Osteoblast (primary cell): Measurements from ENCODE around the gene MYO18B. TPM values are rescaled to one million over a fixed set of nuclear protein-coding genes. Genes with fewer than 3 reads are reported as not detected.

Experiments used
- DNase-seq: peaks from one replicate; pipeline ENCODE4 v3.0.0; 2011; ENCODE audit warnings: low spot score, mixed read lengths; ENCODE audit not compliant: insufficient read length; ENCODE audit errors: missing footprints
- H2AFZ ChIP-seq: 2 replicates; pipeline ENCODE4 v1.6.0; 2011; ENCODE audit warnings: mild to moderate bottlenecking, low read length
- H3K27ac ChIP-seq: 2 replicates; pipeline ENCODE4 v1.5.1; 2011; ENCODE audit warnings: mild to moderate bottlenecking, low read depth, low read length, moderate library complexity
- H3K27me3 ChIP-seq: 2 replicates; pipeline ENCODE4 v1.6.0; 2012; ENCODE audit warnings: mild to moderate bottlenecking, control low read depth, inconsistent platforms, low read length, moderate library complexity; ENCODE audit not compliant: insufficient read depth
- H3K36me3 ChIP-seq: 2 replicates; pipeline ENCODE4 v1.5.1; 2011; ENCODE audit warnings: mild to moderate bottlenecking, low read length, control low read depth, moderate library complexity; ENCODE audit not compliant: insufficient read depth
- H3K4me1 ChIP-seq: 2 replicates; pipeline ENCODE4 v1.5.1; 2011; ENCODE audit warnings: mild to moderate bottlenecking, low read length, control low read depth, moderate library complexity; ENCODE audit not compliant: insufficient read depth
- H3K4me2 ChIP-seq: 2 replicates; pipeline ENCODE4 v1.6.0; 2011; ENCODE audit warnings: mild to moderate bottlenecking, low read length; ENCODE audit not compliant: insufficient read depth
- H3K4me3 ChIP-seq: fragments of 200-600 bp; sonication (generic); 3 replicates; pipeline ENCODE4 v1.5.1; 2012; ENCODE audit warnings: mild to moderate bottlenecking, low read length, inconsistent platforms; ENCODE audit not compliant: insufficient read depth
- H3K79me2 ChIP-seq: 2 replicates; pipeline ENCODE4 v1.6.0; 2012; ENCODE audit warnings: mild to moderate bottlenecking, low read length, control low read depth, inconsistent platforms; ENCODE audit not compliant: insufficient read depth
- H3K9me3 ChIP-seq: 2 replicates; pipeline ENCODE4 v1.5.1; 2011; ENCODE audit warnings: low read depth, low read length, control low read depth
- H4K20me1 ChIP-seq: 2 replicates; pipeline ENCODE4 v1.6.0; 2012; ENCODE audit warnings: mild to moderate bottlenecking, low read length, control low read depth; ENCODE audit not compliant: insufficient read depth
- total RNA-seq: library from RNA; depleted of rRNA; stranded (reverse); fragments of >200 nt; gene quantifications from 2 replicates; pipeline ENCODE4 v1.2.3, GENCODE V29; 2012
- TF ChIP-seq, protein P1 (sequence below): IDR thresholded peaks from 2 replicates; pipeline ENCODE4 v1.5.1; 2011; ENCODE audit warnings: mild to moderate bottlenecking, low read depth, low read length, moderate library complexity; ENCODE audit errors: extremely low read depth

The MYO18B gene
- total RNA-seq, 1 donor, result under 0.01 TPM

DNA sequence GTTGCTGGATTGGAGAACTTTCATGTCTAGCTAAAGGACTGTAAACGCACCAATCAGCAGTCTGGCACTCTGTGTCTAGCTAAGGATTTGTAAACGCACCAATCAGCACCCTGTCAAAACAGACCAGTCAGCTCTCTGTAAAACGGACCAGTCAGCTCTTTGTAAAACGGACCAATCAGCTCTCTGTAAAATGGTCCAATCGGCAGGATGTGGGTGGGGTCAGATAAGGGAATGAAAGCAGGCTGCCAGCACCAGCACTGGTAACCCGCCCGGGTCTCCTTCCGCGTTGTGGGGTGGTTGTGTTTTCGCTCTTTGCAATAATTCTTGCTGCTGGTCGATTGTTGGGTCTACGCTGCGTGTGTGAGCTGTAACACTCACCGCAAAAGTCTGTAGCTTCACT is 11.3 kb downstream of the MYO18B start:
- no peaks in the 10 kb centered on the region for H3K9me3 ChIP-seq
- H3K27ac ChIP-seq, result no peak overlapping the region
- H3K36me3 ChIP-seq, result no peaks in the 10 kb centered on the region
- TF ChIP-seq, protein P1, sequence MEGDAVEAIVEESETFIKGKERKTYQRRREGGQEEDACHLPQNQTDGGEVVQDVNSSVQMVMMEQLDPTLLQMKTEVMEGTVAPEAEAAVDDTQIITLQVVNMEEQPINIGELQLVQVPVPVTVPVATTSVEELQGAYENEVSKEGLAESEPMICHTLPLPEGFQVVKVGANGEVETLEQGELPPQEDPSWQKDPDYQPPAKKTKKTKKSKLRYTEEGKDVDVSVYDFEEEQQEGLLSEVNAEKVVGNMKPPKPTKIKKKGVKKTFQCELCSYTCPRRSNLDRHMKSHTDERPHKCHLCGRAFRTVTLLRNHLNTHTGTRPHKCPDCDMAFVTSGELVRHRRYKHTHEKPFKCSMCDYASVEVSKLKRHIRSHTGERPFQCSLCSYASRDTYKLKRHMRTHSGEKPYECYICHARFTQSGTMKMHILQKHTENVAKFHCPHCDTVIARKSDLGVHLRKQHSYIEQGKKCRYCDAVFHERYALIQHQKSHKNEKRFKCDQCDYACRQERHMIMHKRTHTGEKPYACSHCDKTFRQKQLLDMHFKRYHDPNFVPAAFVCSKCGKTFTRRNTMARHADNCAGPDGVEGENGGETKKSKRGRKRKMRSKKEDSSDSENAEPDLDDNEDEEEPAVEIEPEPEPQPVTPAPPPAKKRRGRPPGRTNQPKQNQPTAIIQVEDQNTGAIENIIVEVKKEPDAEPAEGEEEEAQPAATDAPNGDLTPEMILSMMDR, result no peak
- H3K4me3 ChIP-seq, result no peak overlapping the region
- H3K4me1 ChIP-seq, result peaks cover 14% of the 10 kb centered on the region
- H3K4me2 ChIP-seq, result no peak overlapping the region
- H4K20me1 ChIP-seq, result no peaks in the 10 kb centered on the region
- no peaks in the 10 kb centered on the region for H3K79me2 ChIP-seq
- DNase-seq, result no peak
- H3K27me3 ChIP-seq, result no peaks in the 10 kb centered on the region
- no peak overlapping the region for H2AFZ ChIP-seq

DNA sequence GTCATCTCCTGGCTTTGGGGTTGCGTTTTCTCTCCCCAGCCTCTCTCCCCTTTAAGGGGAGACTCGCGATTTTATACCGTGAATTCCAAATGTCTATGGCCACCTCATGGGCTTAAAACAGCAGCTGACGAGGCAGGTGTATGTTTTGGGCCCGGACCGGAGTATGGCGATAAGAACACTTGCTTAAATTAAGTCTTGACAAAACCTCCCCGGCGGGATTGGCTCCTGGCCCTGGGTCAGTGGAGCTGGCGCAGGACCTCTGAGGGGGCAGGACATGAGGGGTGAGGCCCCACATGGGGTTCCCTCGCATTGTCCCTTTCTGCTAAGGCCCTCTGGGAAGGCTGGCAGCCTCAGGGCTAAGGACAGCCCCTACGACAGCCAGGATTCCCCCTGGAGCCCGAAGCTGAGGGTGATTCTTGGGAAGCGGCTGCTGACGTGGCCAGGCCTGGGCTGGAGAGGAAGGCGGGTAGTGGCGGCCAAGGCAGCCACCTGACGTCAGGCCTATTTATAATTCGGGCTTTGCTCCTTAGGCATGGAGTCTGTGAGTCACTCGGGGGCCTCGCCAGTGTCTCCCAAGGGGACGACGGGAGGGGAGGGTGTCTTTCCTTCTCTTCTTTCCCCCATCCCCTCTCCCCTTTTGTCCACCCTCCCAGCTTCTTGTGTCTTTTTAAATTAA is 12.7 kb downstream of the MYO18B start:
- Histone ChIP-seq H2AFZ (no peak overlapping the region), H4K20me1 (no peaks in the 10 kb centered on the region), H3K4me2 (peak overlapping the region; percentile 36), H3K4me3 (peak overlapping the region; percentile 18), H3K27ac (peak overlapping the region; percentile 90), H3K36me3 (no peaks in the 10 kb centered on the region), H3K4me1 (peaks cover 21% of the 10 kb centered on the region), H3K9me3 (no peaks in the 10 kb centered on the region), H3K27me3 (no peaks in the 10 kb centered on the region), H3K79me2 (no peaks in the 10 kb centered on the region)
- TF ChIP-seq, protein P1, result no peak
- peak; percentile 98 for DNase-seq

DNA sequence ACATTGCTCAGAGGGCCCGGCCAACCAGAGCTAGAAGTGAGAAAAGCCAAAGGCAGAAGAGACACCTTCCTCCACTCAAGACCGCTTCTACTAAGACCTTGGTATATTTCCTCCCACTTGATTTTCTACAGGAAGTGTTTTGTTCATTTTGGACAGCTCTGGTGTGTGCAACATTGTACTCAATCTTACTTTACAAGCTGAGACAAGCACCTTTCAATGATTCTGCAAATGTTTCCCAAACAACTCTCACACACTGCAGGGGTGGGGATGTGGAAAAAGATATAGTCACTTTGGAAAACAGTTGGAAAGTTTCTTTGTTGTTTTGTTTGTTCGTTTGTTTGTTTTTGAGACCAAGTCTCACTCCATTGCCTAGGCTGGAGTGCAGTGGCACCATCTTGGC is 15.7 kb downstream of the MYO18B start:
- H3K4me1 ChIP-seq, result peaks cover 20% of the 10 kb centered on the region

DNA sequence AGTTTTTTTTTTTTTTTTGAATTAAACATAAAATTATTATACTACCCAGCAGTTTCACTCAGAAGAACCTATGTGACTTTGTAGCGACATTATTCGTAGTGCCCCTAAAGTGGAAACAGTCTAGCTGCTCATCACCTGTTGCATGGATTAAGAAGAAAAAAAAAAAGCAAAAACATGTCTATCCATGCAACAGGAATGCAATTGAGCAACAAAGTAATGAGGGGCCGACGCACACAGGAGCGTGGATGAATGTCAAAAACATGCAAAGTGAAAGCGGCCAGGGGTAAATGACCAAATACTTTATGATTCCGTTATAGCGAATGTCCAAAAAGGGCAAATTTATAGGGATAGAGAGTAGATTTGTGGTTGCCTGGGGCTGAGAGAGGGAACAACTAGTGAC is 16.3 kb downstream of the MYO18B start:
- peak; percentile 54 for DNase-seq
- no peaks in the 10 kb centered on the region for H4K20me1 ChIP-seq
- H2AFZ ChIP-seq, result no peak overlapping the region
- no peak overlapping the region for H3K4me2 ChIP-seq
- no peaks in the 10 kb centered on the region for H3K79me2 ChIP-seq
- H3K4me3 ChIP-seq, result no peak overlapping the region
- no peak overlapping the region for H3K27ac ChIP-seq
- H3K36me3 ChIP-seq, result no peaks in the 10 kb centered on the region
- TF ChIP-seq, protein P1, result no peak
- H3K27me3 ChIP-seq, result no peaks in the 10 kb centered on the region
- no peaks in the 10 kb centered on the region for H3K9me3 ChIP-seq
- peaks cover 23% of the 10 kb centered on the region for H3K4me1 ChIP-seq

More for the DNA sequence above, 15.7 kb downstream of the MYO18B start:
- no peak overlapping the region for H3K4me3 ChIP-seq
- no peaks in the 10 kb centered on the region for H3K79me2 ChIP-seq
- peak; percentile 17 for DNase-seq
- no peak overlapping the region for H2AFZ ChIP-seq
- H4K20me1 ChIP-seq, result no peaks in the 10 kb centered on the region
- no peaks in the 10 kb centered on the region for H3K36me3 ChIP-seq
- H3K9me3 ChIP-seq, result no peaks in the 10 kb centered on the region
- TF ChIP-seq, protein P1, result no peak
- H3K27ac ChIP-seq, result peak overlapping the region; percentile 24
- no peak overlapping the region for H3K4me2 ChIP-seq
- H3K27me3 ChIP-seq, result no peaks in the 10 kb centered on the region
